22Rv1 (cell line): Measurements from ENCODE around the gene CNTROB.

ENCODE experiments used
- H3K27ac ChIP-seq: fragments of 450-650 bp; 2 replicates; pipeline ENCODE4 v1.5.1; 2017
- ZFX ChIP-seq: fragments of 450-650 bp; IDR thresholded peaks from 2 replicates; pipeline ENCODE4 v1.6.1; 2017; ENCODE audit warnings: antibody characterized with exemption, borderline replicate concordance
- TF ChIP-seq, protein P1 (sequence below): fragments of 450-650 bp; IDR thresholded peaks from 2 replicates; pipeline ENCODE4 v1.5.1; 2017; ENCODE audit warnings: mild to moderate bottlenecking

CNTROB gene

DNA sequence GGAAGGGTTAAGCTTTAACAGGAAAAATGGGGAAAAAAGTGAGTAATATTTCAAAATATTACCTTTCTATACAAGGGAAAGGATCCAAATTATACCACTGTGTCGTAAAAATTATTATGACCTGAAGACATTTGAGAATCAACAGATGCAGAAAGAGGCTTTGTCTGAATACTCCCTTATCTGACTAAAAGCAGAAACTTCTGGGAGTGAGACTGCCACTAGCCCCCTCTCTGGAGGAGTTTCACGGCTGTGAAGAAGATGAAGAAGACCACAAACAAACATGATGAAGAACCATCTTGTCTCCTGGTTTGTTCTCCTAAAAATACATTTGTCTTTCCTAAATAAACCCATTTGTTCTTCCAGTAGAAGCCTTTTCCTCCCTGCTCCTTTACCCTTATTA, 29.4 kb downstream of the CNTROB start:
- no peak overlapping the region for H3K27ac ChIP-seq
- TF ChIP-seq, protein P1, sequence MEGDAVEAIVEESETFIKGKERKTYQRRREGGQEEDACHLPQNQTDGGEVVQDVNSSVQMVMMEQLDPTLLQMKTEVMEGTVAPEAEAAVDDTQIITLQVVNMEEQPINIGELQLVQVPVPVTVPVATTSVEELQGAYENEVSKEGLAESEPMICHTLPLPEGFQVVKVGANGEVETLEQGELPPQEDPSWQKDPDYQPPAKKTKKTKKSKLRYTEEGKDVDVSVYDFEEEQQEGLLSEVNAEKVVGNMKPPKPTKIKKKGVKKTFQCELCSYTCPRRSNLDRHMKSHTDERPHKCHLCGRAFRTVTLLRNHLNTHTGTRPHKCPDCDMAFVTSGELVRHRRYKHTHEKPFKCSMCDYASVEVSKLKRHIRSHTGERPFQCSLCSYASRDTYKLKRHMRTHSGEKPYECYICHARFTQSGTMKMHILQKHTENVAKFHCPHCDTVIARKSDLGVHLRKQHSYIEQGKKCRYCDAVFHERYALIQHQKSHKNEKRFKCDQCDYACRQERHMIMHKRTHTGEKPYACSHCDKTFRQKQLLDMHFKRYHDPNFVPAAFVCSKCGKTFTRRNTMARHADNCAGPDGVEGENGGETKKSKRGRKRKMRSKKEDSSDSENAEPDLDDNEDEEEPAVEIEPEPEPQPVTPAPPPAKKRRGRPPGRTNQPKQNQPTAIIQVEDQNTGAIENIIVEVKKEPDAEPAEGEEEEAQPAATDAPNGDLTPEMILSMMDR: no peak
- no peak for TF ChIP-seq ZFX

DNA sequence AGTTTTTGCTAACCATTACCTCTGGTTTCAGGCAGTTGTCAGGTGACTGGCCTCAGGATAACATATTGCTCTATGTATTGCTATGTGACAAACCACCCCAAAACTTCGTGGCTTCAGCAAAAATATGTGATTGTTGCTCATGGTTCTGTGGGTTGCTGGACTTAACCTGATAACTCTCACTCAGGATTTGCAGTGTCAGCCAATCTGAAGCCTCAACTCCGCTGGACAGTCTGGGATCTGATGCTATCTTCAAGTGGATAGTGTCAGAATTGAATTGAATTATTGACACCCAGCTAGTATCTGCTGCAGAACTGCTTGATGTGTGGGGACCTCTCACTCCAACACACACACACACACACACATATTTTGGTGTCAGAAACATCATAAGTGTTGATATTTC, 35.7 kb downstream of the CNTROB start:
- TF ChIP-seq ZFX: no peak
- TF ChIP-seq, protein P1: no peak
- H3K27ac ChIP-seq: no peak overlapping the region

DNA sequence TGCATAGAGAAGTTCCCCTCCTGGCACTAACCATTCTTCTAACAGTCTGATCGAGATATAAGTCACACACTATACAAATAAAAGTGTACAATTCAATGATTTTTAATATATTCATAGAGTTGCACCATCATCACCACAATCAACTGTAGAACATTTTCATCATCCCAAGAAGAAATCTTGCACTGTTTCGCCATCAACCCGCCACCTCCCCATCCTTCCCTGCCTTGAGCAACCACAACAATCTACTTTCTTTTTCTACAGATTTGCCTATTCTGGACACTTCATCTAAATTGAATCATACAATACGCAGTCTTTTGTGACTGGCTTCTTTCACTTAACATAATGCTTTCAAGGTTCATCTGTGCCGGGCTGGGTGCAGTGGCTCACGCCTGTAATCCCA, 37.4 kb downstream of the CNTROB start:
- TF ChIP-seq, protein P1: no peak
- TF ChIP-seq ZFX: no peak
- no peak overlapping the region for H3K27ac ChIP-seq

DNA sequence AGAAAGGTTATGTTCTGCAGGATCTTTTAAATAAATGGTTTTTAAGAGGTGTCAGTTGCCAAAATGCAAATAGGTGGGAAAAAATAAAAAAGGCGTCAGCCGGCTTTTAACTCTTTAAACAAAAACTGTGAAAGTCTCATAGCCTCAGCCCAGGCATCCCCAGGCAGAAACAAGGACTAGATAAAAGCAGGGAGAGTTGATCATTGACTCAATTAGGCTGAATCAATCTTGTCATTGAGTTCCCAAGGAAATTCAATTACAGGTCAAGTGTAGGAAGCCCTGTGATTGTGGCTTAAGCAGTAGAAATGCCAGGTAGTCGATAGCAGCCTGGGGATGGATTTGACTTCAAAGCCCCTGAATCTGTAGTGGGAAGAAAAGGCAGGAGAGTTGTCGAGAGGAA, 39.6 kb downstream of the CNTROB start:
- TF ChIP-seq, protein P1: no peak
- no peak for TF ChIP-seq ZFX
- H3K27ac ChIP-seq: no peak overlapping the region

DNA sequence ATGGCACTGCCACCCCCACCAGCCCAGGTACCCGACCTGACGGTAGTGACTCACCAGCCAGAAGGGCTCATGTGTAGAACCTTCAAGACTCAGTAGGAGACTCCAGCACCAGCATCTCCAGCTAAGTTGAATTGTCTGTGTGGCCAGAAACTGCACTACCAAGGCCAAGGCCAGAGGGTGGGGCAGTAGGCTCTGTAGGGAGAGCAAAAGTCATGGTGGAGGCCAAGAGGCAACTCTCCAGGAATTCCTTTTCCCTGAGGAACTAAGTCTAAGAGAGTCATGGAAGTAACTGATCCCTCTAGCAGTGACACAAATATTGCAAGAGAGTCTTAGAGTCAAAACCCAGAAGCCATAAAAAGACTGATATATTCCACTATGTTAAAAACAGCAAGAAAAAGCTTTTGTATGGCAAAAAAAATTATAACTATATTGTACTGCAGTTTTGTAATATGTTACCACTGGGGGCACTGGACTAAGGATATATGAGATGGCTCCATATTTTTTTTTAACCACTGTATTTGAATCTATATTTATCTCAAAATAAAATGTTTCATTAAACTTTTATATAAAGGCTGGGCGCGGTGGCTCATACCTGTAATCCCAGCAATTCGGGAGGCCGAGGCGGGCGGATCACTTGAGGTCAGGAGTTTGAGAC, 40.3 kb downstream of the CNTROB start:
- TF ChIP-seq, protein P1: peak; percentile 29
- TF ChIP-seq ZFX: no peak
- no peak overlapping the region for H3K27ac ChIP-seq

DNA sequence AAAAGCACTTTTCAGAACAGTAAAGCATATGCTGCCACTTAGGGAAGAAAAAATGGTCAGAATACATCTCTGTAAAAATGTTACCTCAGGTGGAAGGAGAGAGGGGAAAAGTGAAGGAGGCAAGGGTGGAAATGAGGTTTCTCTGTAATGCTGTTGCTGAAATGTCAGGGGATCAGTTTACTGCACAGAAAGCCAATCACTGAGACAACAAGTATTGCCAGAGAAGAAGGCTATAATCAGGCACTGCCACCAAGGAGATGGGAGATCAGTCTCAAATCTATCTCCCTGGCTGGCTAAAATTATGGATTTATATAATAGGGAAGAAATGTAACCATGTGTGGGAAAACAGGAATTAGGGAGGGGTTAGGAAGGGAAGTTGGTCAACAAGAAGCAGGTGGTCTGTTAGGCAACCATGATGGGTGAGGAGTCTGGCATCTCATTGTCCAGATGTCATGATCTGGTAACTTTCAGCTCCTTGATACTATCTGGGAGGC, 42.7 kb downstream of the CNTROB start:
- TF ChIP-seq, protein P1: no peak
- TF ChIP-seq ZFX: no peak

DNA sequence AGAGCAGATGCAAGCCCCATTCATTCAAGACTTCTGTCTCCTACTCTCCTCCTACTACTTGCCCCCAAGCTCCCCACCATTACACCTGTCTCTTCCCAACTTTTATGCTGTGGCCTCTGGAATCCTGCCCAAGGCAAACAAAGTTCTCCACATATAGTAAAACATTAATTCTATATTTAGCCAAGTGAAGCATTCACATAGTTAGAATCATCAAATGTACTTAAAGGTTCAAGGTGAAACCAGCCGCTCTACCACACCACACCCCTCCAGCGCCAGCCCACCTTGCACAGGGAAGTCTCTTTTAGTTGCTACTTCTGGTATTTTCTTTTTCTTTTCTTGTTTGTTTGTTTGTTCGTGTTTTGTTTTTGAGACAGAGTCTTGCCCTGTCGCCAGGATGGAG, 45.0 kb downstream of the CNTROB start:
- no peak overlapping the region for H3K27ac ChIP-seq
- TF ChIP-seq, protein P1: no peak
- TF ChIP-seq ZFX: no peak

More for the DNA sequence above, 42.7 kb downstream of the CNTROB start:
- H3K27ac ChIP-seq: no peak overlapping the region
